ENCODE measurements around the gene WIPF3. TPM values are rescaled to one million over a fixed set of nuclear protein-coding genes. Genes with fewer than 3 reads are reported as not detected.

Gene WIPF3
- total RNA-seq, 6 experiments from 2014 or later = 0.64 to 4.1 (median 0.93) TPM

GRCh38 chr7:29854257-29854938 lies 48.1 kb downstream of the WIPF3 start:
- WGBS (ENCODE audit: insufficient coverage, low coverage, low lambda C conversion rate, missing lambda C conversion rate) = 50% methylated on average over 6 of the region's 8 CpGs
- no peak for ATAC-seq

GRCh38 chr7:29857654-29858053 lies 51.3 kb downstream of the WIPF3 start:
- TF ChIP-seq POLR2A (IDR thresholded peaks at IDR 0.05) (no peak), CTCF (IDR thresholded peaks at IDR 0.05) (no peak)
- H3K36me3 ChIP-seq = no peaks in the 10 kb centered on the region
- ATAC-seq = no peak
- H3K4me1 ChIP-seq = no peaks in the 10 kb centered on the region
- H3K9me3 ChIP-seq = no peaks in the 10 kb centered on the region
- H3K27me3 ChIP-seq = no peaks in the 10 kb centered on the region
- intact Hi-C loops (cut with DNase I) = no loop called here
- H3K4me3 ChIP-seq = no peak overlapping the region
- no peak for DNase-seq
- no peak overlapping the region for H3K27ac ChIP-seq

More at GRCh38 chr7:29854257-29854938, 48.1 kb downstream of the WIPF3 start:
- intact Hi-C loops (cut with DNase I) = no loop called here
- H3K9me3 ChIP-seq = no peaks in the 10 kb centered on the region
- no peaks in the 10 kb centered on the region for H3K27me3 ChIP-seq
- DNase-seq = no peak
- no peaks in the 10 kb centered on the region for H3K4me1 ChIP-seq
- H3K27ac ChIP-seq = no peak overlapping the region
- no peak overlapping the region for H3K4me3 ChIP-seq
- TF ChIP-seq POLR2A (IDR thresholded peaks at IDR 0.05) (no peak), CTCF (IDR thresholded peaks at IDR 0.05) (no peak)
- H3K36me3 ChIP-seq = no peaks in the 10 kb centered on the region

- Histone ChIP-seq H3K4me1 (no peaks in the 10 kb centered on the region), H3K27me3 (no peaks in the 10 kb centered on the region), H3K36me3 (no peaks in the 10 kb centered on the region), H3K27ac (no peak overlapping the region), H3K4me3 (no peak overlapping the region), H3K9me3 (no peaks in the 10 kb centered on the region)
- intact Hi-C loops (cut with DNase I) = no loop called here
- ATAC-seq (no peak), DNase-seq (no peak)
- TF ChIP-seq POLR2A (IDR thresholded peaks at IDR 0.05) = no peak
- TF ChIP-seq CTCF (IDR thresholded peaks at IDR 0.05) = no peak
- WGBS (ENCODE audit: insufficient coverage, low coverage, low lambda C conversion rate, missing lambda C conversion rate) = 84% methylated on average over 4 of the region's 4 CpGs
Observed at GRCh38 chr7:29858191-29858951, 52.1 kb downstream of the WIPF3 start.

- no peak for TF ChIP-seq CTCF (IDR thresholded peaks at IDR 0.05)
- TF ChIP-seq POLR2A (IDR thresholded peaks at IDR 0.05) = no peak
- H3K4me3 ChIP-seq = no peak overlapping the region
- no peak overlapping the region for H3K27ac ChIP-seq
- no peaks in the 10 kb centered on the region for H3K27me3 ChIP-seq
- 87% methylated on average over 5 of the region's 5 CpGs for WGBS (ENCODE audit: insufficient coverage, low coverage, low lambda C conversion rate, missing lambda C conversion rate)
- no peak for ATAC-seq
- no peaks in the 10 kb centered on the region for H3K36me3 ChIP-seq
- no peak for DNase-seq
- intact Hi-C loops (cut with DNase I) = no loop called here
- no peaks in the 10 kb centered on the region for H3K9me3 ChIP-seq
- H3K4me1 ChIP-seq = no peaks in the 10 kb centered on the region
Observed at GRCh38 chr7:29859104-29859503, 52.8 kb downstream of the WIPF3 start.

All from right lobe of liver (tissue), 6 donors.